Measurements from ENCODE around the gene ARHGEF40. TPM values are rescaled to one million over a fixed set of nuclear protein-coding genes. Genes with fewer than 3 reads are reported as not detected.

The ARHGEF40 gene
- total and polyA plus RNA-seq, 10 of the 15 experiments (the other 5 are each of a cell fraction or from before 2014, with no cell fraction given), result 0.03 to 0.31 (median 0.08) TPM; not detected in 2

DNA sequence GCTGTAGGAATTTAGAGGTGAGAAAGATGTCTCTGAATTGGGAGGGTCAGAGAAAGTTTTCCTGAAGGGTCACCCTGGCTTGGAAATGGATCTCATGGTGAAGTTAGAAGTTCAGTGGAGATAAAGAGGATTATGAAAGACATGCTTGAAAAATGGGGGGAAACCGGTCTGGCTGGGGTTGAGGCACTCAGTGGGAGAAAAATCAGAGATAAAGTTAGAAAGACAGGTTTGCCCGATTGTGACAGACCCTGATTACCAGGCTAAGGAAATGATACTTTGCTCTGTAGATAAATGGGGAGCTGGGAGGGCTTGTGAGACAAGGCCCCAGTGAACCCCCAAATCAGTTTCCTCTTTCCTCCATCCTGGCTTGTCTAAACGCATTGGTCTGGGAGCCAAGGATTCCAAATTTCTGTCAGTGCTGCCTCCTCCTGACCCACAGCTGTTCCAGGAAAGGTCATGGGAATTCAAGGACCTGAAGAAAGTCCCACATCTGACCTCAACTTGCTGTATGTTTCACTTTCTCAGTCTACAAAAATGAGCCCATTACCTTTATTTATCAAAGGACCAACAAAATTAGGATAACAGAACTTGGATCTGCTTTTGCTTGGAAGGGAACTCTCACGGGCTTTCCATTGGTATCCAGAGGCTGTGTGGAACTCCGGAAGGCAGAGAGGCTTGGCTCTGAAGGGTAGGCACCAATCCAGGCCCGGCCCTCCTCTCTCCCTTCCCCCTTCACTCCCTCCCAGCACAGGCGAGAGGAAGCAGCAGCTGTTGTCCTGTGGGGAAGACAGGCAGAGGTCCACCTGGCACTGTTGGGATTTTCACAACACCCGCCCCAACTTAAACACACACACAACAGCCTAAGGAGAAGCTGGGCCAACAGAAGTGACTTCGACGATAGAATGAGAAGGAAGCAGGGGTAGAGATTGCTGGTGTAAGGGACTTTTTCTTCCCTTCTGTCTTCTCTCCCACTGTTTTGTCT lies 31.4 kb upstream of the ARHGEF40 start:
- Histone ChIP-seq H2AFZ (ENCODE audit: control insufficient read depth, low read depth, low read length) (no peak overlapping the region), H3K27me3 (replicated peaks in 1 of 2; ENCODE audit: control insufficient read depth in 2 of 2, insufficient read depth in 2 of 2, low read length in 1 of 2) (peaks cover 0 to 2% of the 10 kb centered on the region in 2 experiments; a peak in 2 of 4 replicates), H3K9me3 (replicated peaks; ENCODE audit: control insufficient read depth, insufficient read depth, low read length) (no peaks in the 10 kb centered on the region), H3K79me2 (ENCODE audit: control insufficient read depth, insufficient read depth, low read length) (no peaks in the 10 kb centered on the region), H3K4me1 (ENCODE audit: control insufficient read depth, insufficient read depth, low read length) (peaks cover 8% of the 10 kb centered on the region), H3K4me2 (ENCODE audit: control insufficient read depth, insufficient read depth) (no peak overlapping the region), H3K9ac (ENCODE audit: control insufficient read depth, insufficient read depth, low read length) (no peak overlapping the region), H3K36me3 (ENCODE audit: control insufficient read depth in 2 of 2, insufficient read depth in 2 of 2, low read length in 1 of 2) (no peaks in the 10 kb centered on the region), H4K20me1 (ENCODE audit: control insufficient read depth, insufficient read depth) (no peaks in the 10 kb centered on the region), H3K4me3 (no peak overlapping the region), H3K27ac (ENCODE audit: control insufficient read depth, insufficient read depth) (no peak overlapping the region)
- ATAC-seq (no peak), FAIRE-seq (no peak), DNase-seq (ENCODE audit: low read depth, low spot score) (no peak)
- ChIA-PET RAD21 (ENCODE audit: unreplicated experiment) (interaction anchor here (1.3 to 3.5 kb wide), 2 partner anchors 24 to 66 kb away, joined by 4 to 24 read pairs; no protein-coding TSS in a partner anchor), SMC1A (ENCODE audit: uncharacterized antibody, unreplicated experiment) (interaction anchor here (3.8 kb wide), 1 partner anchor 24 kb away, joined by 36 read pairs; no protein-coding TSS in a partner anchor), POLR2A (no interaction called here), CTCF (interaction anchor here (1.7 to 4.3 kb wide), 3 partner anchors 12 to 27 kb away, joined by 6 to 57 read pairs (median 8); no protein-coding TSS in a partner anchor)
- in situ Hi-C loops (cut with MboI) (no loop called here), intact Hi-C loops (cut with micrococcal nuclease; ENCODE audit: unreplicated experiment) (no loop called here)
- BruUV-seq (replicated peaks), result no TSS peak
- 48% methylated on average over 10 of the region's 10 CpGs for WGBS (ENCODE audit: insufficient coverage, insufficient replicate concordance, low lambda C conversion rate, missing lambda C conversion rate)
- TF ChIP-seq E2F8 (IDR thresholded peaks at IDR 0.05; ENCODE audit: low read depth, partially characterized antibody) (no peak), RELA (IDR thresholded peaks at IDR 0.05; ENCODE audit: borderline replicate concordance, partially characterized antibody) (no peak), PAX5 (IDR thresholded peaks at IDR 0.05; ENCODE audit: borderline replicate concordance, low read depth, low read length) (no peak), CEBPZ (IDR thresholded peaks at IDR 0.05; ENCODE audit: low read depth, low read length) (no peak), ETV6 (conservative IDR thresholded peaks at IDR 0.05 in 1 of 2, IDR thresholded peaks at IDR 0.05 in 1 of 2; ENCODE audit: borderline replicate concordance in 1 of 2, low read depth in 1 of 2) (no peak), KAT2A (conservative IDR thresholded peaks at IDR 0.05; ENCODE audit: control insufficient read depth, low read depth, low read length) (no peak), SMC3 (IDR thresholded peaks at IDR 0.05; ENCODE audit: borderline replicate concordance, low read length) (no peak), ZZZ3 (IDR thresholded peaks at IDR 0.05; ENCODE audit: control insufficient read depth, insufficient read length, low read depth) (no peak), E2F4 (IDR thresholded peaks at IDR 0.05; ENCODE audit: low read depth, low read length) (no peak), ELK1 (IDR thresholded peaks at IDR 0.05; ENCODE audit: low read depth, low read length) (no peak), RCOR1 (conservative IDR thresholded peaks at IDR 0.05; ENCODE audit: low read depth, low read length) (no peak), EP300 (IDR thresholded peaks at IDR 0.05; ENCODE audit: borderline replicate concordance in 1 of 2, control insufficient read depth in 1 of 2, low read depth in 2 of 2, low read length in 2 of 2) (no peak)

All from GM12878 (cell line).